ENCODE results near the gene MXRA5.
"Not testable (repeated sequence)": the region's sequence is repeated elsewhere in the genome, so short reads cannot be mapped to it uniquely, and the experiment has no call there.

MXRA5 gene, protein sequence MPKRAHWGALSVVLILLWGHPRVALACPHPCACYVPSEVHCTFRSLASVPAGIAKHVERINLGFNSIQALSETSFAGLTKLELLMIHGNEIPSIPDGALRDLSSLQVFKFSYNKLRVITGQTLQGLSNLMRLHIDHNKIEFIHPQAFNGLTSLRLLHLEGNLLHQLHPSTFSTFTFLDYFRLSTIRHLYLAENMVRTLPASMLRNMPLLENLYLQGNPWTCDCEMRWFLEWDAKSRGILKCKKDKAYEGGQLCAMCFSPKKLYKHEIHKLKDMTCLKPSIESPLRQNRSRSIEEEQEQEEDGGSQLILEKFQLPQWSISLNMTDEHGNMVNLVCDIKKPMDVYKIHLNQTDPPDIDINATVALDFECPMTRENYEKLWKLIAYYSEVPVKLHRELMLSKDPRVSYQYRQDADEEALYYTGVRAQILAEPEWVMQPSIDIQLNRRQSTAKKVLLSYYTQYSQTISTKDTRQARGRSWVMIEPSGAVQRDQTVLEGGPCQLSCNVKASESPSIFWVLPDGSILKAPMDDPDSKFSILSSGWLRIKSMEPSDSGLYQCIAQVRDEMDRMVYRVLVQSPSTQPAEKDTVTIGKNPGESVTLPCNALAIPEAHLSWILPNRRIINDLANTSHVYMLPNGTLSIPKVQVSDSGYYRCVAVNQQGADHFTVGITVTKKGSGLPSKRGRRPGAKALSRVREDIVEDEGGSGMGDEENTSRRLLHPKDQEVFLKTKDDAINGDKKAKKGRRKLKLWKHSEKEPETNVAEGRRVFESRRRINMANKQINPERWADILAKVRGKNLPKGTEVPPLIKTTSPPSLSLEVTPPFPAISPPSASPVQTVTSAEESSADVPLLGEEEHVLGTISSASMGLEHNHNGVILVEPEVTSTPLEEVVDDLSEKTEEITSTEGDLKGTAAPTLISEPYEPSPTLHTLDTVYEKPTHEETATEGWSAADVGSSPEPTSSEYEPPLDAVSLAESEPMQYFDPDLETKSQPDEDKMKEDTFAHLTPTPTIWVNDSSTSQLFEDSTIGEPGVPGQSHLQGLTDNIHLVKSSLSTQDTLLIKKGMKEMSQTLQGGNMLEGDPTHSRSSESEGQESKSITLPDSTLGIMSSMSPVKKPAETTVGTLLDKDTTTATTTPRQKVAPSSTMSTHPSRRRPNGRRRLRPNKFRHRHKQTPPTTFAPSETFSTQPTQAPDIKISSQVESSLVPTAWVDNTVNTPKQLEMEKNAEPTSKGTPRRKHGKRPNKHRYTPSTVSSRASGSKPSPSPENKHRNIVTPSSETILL (N-terminal part only)

DNA sequence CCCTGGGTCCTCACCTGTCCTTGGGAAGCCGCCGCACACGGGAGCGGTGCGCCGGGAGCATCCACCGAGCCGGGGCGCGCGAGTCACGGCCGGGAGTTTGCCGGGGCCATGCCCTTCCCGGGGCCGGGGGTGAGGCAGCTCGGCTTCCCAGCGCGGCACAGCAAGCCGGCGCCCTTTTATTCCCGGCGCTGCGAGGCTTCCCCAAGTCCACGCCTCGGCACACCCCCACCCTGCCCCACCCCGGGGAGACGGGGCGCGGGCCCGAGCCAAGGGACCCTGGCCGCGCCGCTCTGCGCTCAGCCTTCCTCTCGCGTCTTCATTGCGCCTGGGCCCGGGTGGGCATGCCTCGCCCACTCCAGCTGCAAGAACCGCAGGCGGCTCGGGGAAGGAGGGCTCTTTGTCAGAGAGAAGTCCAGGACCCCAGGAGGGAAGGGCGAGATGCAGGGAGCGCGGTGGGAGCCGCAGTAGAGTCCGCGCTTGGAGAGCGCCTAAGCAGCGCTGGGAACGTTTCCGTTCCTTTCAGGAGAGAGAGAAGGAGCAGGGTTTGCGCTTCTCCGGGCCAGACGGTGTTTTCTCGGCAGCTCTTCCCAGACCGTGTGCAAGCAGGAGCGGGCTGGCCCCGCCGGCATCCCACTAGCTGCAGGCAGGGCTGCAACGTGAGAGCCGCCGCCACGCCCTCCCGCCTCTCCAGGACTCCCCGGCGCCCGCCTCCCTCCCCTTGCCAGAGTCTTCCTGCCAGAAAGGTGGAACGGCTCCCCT, at the start of gene MXRA5:
MXRA5 (minus strand) TSS at position 152 of the 759 bp plus-strand sequence. CDS start 2,819 bp downstream, outside the sequence.
- H3K9me3 ChIP-seq (ENCODE audit: control insufficient read depth, low read length): no peaks in the 10 kb centered on the region
- H3K4me1 ChIP-seq (ENCODE audit: control insufficient read depth, insufficient read depth, low read length): no peaks in the 10 kb centered on the region
- peaks cover 9% of the 10 kb centered on the region for H3K27me3 ChIP-seq (ENCODE audit: control insufficient read depth, insufficient read depth, low read length)
- no peak within 1 kb of the TSS for H3K4me3 ChIP-seq (ENCODE audit: low read length)
- H3K9ac ChIP-seq (ENCODE audit: low read length): peak within 1 kb of the TSS; percentile 34
- H3K36me3 ChIP-seq (ENCODE audit: control insufficient read depth, insufficient read depth, low read length): no peaks in the 10 kb centered on the region

DNA sequence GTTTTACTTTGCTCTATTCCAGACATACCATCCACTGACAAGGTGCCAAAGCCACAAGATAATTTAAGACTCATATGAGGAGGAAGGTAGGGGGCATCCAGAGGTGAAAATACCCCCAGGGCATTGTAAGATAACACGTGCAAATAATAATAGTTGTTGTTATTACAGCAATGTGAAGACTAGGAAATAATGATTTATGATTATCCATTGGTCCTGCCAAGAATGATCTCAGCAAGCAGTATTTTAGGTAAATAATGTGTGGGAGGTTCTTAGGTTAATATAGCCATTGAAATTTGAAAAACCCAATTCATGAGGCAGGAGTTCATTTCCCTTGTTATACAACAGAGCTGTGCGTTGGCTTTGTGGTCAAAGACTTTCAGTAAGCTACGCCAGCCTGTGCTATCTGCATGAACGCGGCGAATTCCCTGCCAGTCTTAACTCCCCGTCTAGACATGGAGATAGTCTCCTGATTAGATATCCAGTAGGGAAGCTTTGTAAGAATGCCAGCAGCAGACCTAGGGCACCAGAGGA, 47.2 kb upstream of the MXRA5 start:
- Histone ChIP-seq H3K4me3 (ENCODE audit: low read length) (no peak overlapping the region), H3K27me3 (ENCODE audit: control insufficient read depth, insufficient read depth, low read length) (no peaks in the 10 kb centered on the region), H3K36me3 (ENCODE audit: control insufficient read depth, insufficient read depth, low read length) (no peaks in the 10 kb centered on the region), H3K4me1 (ENCODE audit: control insufficient read depth, insufficient read depth, low read length) (no peaks in the 10 kb centered on the region), H3K9me3 (ENCODE audit: control insufficient read depth, low read length) (no peaks in the 10 kb centered on the region), H3K9ac (ENCODE audit: low read length) (no peak overlapping the region)

GRCh38 chrX:3393178-3393577, 46.7 kb upstream of the MXRA5 start:
- Histone ChIP-seq H3K36me3 (ENCODE audit: control insufficient read depth, insufficient read depth, low read length) (no peaks in the 10 kb centered on the region), H3K27me3 (ENCODE audit: control insufficient read depth, insufficient read depth, low read length) (no peaks in the 10 kb centered on the region), H3K9ac (ENCODE audit: low read length) (no peak overlapping the region), H3K9me3 (ENCODE audit: control insufficient read depth, low read length) (no peaks in the 10 kb centered on the region), H3K4me3 (ENCODE audit: low read length) (no peak overlapping the region), H3K4me1 (ENCODE audit: control insufficient read depth, insufficient read depth, low read length) (no peaks in the 10 kb centered on the region)

DNA sequence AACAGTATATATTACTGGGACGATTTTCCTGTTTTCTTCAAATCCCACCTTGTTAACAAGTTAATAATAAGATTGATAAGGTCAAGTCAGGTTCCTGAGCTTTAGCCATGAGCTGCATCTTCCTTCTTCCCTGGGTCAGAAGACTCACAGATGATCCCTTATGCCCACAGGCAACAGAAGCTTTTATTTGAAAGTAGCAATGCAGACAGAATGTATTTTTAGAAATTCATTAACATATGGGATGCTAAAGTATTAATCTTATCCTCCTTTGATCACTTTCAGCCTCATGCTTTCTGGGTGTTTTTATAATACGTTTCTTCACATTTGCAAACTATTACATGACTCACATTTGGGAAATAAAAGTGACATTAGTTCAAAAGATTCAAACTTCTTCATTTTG, 42.0 kb upstream of the MXRA5 start:
- H3K36me3 ChIP-seq (ENCODE audit: control insufficient read depth, insufficient read depth, low read length): no peaks in the 10 kb centered on the region
- no peaks in the 10 kb centered on the region for H3K9me3 ChIP-seq (ENCODE audit: control insufficient read depth, low read length)
- no peak overlapping the region for H3K9ac ChIP-seq (ENCODE audit: low read length)
- H3K27me3 ChIP-seq (ENCODE audit: control insufficient read depth, insufficient read depth, low read length): no peaks in the 10 kb centered on the region
- no peak overlapping the region for H3K4me3 ChIP-seq (ENCODE audit: low read length)
- no peaks in the 10 kb centered on the region for H3K4me1 ChIP-seq (ENCODE audit: control insufficient read depth, insufficient read depth, low read length)

DNA sequence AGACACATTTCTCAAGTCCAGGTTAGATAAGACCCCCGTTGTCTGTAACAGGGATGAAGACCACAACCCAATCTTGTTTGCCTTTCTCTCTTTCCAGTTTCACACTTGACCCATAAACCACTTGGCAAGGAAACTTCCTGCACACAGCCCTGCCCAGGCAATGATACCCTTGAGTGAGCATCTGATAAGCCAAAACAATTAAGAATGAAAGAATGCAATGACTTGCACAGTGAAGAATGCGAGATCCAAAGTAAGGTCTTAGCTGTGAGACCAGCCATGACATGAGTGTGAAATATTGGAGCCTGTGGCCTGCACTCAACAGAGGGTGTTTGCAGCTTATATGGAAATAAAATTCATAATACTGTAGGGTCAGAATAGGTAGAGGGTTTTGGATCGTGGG, 37.9 kb upstream of the MXRA5 start:
- Histone ChIP-seq H3K4me1 (ENCODE audit: control insufficient read depth, insufficient read depth, low read length) (no peaks in the 10 kb centered on the region), H3K9ac (ENCODE audit: low read length) (no peak overlapping the region), H3K9me3 (ENCODE audit: control insufficient read depth, low read length) (no peaks in the 10 kb centered on the region), H3K36me3 (ENCODE audit: control insufficient read depth, insufficient read depth, low read length) (no peaks in the 10 kb centered on the region), H3K27me3 (ENCODE audit: control insufficient read depth, insufficient read depth, low read length) (no peaks in the 10 kb centered on the region), H3K4me3 (ENCODE audit: low read length) (no peak overlapping the region)

DNA sequence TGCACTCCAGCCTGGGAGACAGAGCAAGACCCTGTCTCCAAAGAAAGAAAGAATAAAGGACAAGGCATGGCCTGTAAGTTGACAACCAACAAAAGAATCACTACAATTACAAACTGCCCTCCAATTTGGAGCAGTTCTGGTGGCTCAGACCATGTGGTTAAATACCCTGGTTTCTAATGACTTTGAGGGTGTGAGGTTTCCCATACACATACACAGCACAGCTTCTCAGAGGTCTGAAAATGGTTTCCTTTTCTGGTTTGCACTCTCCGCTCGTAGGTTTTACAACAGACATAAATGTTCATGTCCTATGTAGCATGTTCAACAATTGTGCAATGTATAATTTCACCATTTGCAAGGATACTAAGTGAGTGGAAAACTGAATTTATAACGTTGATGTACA, 34.2 kb upstream of the MXRA5 start:
- Histone ChIP-seq H3K27me3 (ENCODE audit: control insufficient read depth, insufficient read depth, low read length) (no peaks in the 10 kb centered on the region), H3K4me1 (ENCODE audit: control insufficient read depth, insufficient read depth, low read length) (no peaks in the 10 kb centered on the region), H3K9ac (ENCODE audit: low read length) (no peak overlapping the region)

GRCh38 chrX:3379111-3379510, 32.7 kb upstream of the MXRA5 start:
- Histone ChIP-seq H3K4me1 (ENCODE audit: control insufficient read depth, insufficient read depth, low read length) (no peaks in the 10 kb centered on the region), H3K4me3 (ENCODE audit: low read length) (no peak overlapping the region)

More for the DNA sequence above, 34.2 kb upstream of the MXRA5 start:
- no peaks in the 10 kb centered on the region for H3K36me3 ChIP-seq (ENCODE audit: control insufficient read depth, insufficient read depth, low read length)
- no peak overlapping the region for H3K4me3 ChIP-seq (ENCODE audit: low read length)
- no peaks in the 10 kb centered on the region for H3K9me3 ChIP-seq (ENCODE audit: control insufficient read depth, low read length)

GRCh38 chrX:3378156-3378555, 31.7 kb upstream of the MXRA5 start:
- no peaks in the 10 kb centered on the region for H3K9me3 ChIP-seq (ENCODE audit: control insufficient read depth, low read length)
- no peak overlapping the region for H3K9ac ChIP-seq (ENCODE audit: low read length)
- H3K36me3 ChIP-seq (ENCODE audit: control insufficient read depth, insufficient read depth, low read length): no peaks in the 10 kb centered on the region
- H3K4me3 ChIP-seq (ENCODE audit: low read length): no peak overlapping the region
- H3K4me1 ChIP-seq (ENCODE audit: control insufficient read depth, insufficient read depth, low read length): no peaks in the 10 kb centered on the region
- no peaks in the 10 kb centered on the region for H3K27me3 ChIP-seq (ENCODE audit: control insufficient read depth, insufficient read depth, low read length)

More at GRCh38 chrX:3379111-3379510, 32.7 kb upstream of the MXRA5 start:
- Histone ChIP-seq H3K9me3 (ENCODE audit: control insufficient read depth, low read length) (no peaks in the 10 kb centered on the region), H3K36me3 (ENCODE audit: control insufficient read depth, insufficient read depth, low read length) (no peaks in the 10 kb centered on the region), H3K27me3 (ENCODE audit: control insufficient read depth, insufficient read depth, low read length) (no peaks in the 10 kb centered on the region), H3K9ac (ENCODE audit: low read length) (no peak overlapping the region)

DNA sequence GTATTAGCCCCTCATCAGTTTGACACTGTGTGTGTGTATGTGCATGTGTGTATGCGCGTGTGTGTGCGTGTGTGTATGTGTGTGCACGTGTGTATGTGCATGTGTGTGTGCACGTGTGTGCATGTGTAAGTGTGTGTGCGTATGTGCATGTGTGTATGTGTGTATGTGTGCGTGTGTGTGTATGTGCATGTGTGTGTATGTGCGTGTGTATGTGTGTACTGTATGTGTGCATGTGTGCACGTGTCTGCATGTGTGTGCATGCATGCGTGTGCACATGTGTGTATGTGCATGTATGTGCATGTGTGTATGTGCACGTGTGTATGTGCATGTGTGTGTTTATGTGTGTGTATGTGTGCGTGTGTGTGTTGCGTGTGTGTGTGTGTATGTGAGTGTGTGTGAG, 31.1 kb upstream of the MXRA5 start:
- Histone ChIP-seq H3K27me3 (ENCODE audit: control insufficient read depth, insufficient read depth, low read length) (no peaks in the 10 kb centered on the region), H3K9me3 (ENCODE audit: control insufficient read depth, low read length) (no peaks in the 10 kb centered on the region), H3K36me3 (ENCODE audit: control insufficient read depth, insufficient read depth, low read length) (no peaks in the 10 kb centered on the region), H3K4me1 (ENCODE audit: control insufficient read depth, insufficient read depth, low read length) (no peaks in the 10 kb centered on the region), H3K4me3 (ENCODE audit: low read length) (no peak overlapping the region), H3K9ac (ENCODE audit: low read length) (no peak overlapping the region)

GRCh38 chrX:3375878-3376508, 29.5 kb upstream of the MXRA5 start:
- H3K27me3 ChIP-seq (ENCODE audit: control insufficient read depth, insufficient read depth, low read length); H3K4me3 ChIP-seq (ENCODE audit: low read length); H3K4me1 ChIP-seq (ENCODE audit: control insufficient read depth, insufficient read depth, low read length); H3K9me3 ChIP-seq (ENCODE audit: control insufficient read depth, low read length); H3K9ac ChIP-seq (ENCODE audit: low read length); H3K36me3 ChIP-seq (ENCODE audit: control insufficient read depth, insufficient read depth, low read length): not testable (repeated sequence)

Measured in mucosa of stomach (tissue), 1 donor.